Heart left ventricle (tissue), 13 donors: Measurements from ENCODE around the gene NAPA.

Experiments used
- POLR2A ChIP-seq, 2 donors: fragments of 450-650 bp; IDR thresholded peaks; one replicate each; pipeline ENCODE4 v1.6.1; 2017; ENCODE audit warnings: antibody characterized with exemption in 2 of 2, mild to moderate bottlenecking in 2 of 2, moderate library complexity in 2 of 2
- TF ChIP-seq, protein P1 (sequence below), 12 donors: fragments of 200-600 bp; sonication (generic) in 4 of 12; IDR thresholded peaks; one replicate each; pipeline versions ENCODE4 v1.5.0 to v1.8.0; 2018 to 2022; ENCODE audit warnings: antibody characterized with exemption in 12 of 12, mild to moderate bottlenecking in 5 of 12
- donor health status: ischemic (EF 13 %, LVEDD 7.1; RV severe dilation, severe dysfunction).
- donor health status: DM: no; HTN: yes; CAD: no.
- donor health status: DM: no; HTN: no; CAD: no.
- donor health status: ischemic (EF 25% LVEDD 6.9; RV normal size, moderate dysfunction).
- donor health status: ischemic (EF 25% LVEDD 5.7; RV mildly dilated, moderate dysfunction).
- donor health status: ischemic (EF 35%, LVEDD 5.7; RV mildly dilated, moderate dysfunction).
- donor health status: nonischemic (EF 11% LVEDD 7.7; RV severe dilation, severe dysfunction).
- donor health status: DM: yes; HTN: yes; CAD: no.
- donor health status: PGD.
- donor health status: ischemic (EF 29% LVEDD 5.4; RV normal size, mild dysfunction).
- donor health status: nonischemic (EF 23%, LVEDD 6.1; RV moderate dilation, normal function).

GRCh38 chr19:47541518-47541917 lies 26.7 kb upstream of the NAPA start:
- TF ChIP-seq, protein P1, sequence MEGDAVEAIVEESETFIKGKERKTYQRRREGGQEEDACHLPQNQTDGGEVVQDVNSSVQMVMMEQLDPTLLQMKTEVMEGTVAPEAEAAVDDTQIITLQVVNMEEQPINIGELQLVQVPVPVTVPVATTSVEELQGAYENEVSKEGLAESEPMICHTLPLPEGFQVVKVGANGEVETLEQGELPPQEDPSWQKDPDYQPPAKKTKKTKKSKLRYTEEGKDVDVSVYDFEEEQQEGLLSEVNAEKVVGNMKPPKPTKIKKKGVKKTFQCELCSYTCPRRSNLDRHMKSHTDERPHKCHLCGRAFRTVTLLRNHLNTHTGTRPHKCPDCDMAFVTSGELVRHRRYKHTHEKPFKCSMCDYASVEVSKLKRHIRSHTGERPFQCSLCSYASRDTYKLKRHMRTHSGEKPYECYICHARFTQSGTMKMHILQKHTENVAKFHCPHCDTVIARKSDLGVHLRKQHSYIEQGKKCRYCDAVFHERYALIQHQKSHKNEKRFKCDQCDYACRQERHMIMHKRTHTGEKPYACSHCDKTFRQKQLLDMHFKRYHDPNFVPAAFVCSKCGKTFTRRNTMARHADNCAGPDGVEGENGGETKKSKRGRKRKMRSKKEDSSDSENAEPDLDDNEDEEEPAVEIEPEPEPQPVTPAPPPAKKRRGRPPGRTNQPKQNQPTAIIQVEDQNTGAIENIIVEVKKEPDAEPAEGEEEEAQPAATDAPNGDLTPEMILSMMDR (IDR thresholded peaks at IDR 0.05): no peak
- no peak for TF ChIP-seq POLR2A (IDR thresholded peaks at IDR 0.05)
